ENCODE measurements around the gene ASPM.

The ASPM gene

GRCh38 chr1:197156692-197157091 lies 10.2 kb upstream of the ASPM start:
- no peak overlapping the region for H3K4me3 ChIP-seq (ENCODE audit: low read length)
- TF ChIP-seq CTCF (conservative IDR thresholded peaks at IDR 0.05; ENCODE audit: low read length), result no peak; the same call in 1 of the 2 replicates
- DNase-seq (ENCODE audit: low read depth), result no peak

- no peak for TF ChIP-seq CTCF (conservative IDR thresholded peaks at IDR 0.05; ENCODE audit: low read length)
- H3K4me3 ChIP-seq (ENCODE audit: low read length), result no peak overlapping the region
- DNase-seq (ENCODE audit: low read depth), result no peak
These were observed 6.2 kb upstream of the ASPM start for GRCh38 chr1:197152662-197153061.

GRCh38 chr1:197151185-197151584 lies 4.7 kb upstream of the ASPM start:
- no peak overlapping the region for H3K4me3 ChIP-seq (ENCODE audit: low read length)
- DNase-seq (ENCODE audit: low read depth), result no peak
- TF ChIP-seq CTCF (conservative IDR thresholded peaks at IDR 0.05; ENCODE audit: low read length), result no peak

- no peak overlapping the region for H3K4me3 ChIP-seq (ENCODE audit: low read length)
- no peak for TF ChIP-seq CTCF (conservative IDR thresholded peaks at IDR 0.05; ENCODE audit: low read length)
- peak; percentile 75 for DNase-seq (ENCODE audit: low read depth)
These were observed 4.0 kb upstream of the ASPM start for GRCh38 chr1:197150336-197151005.

- no peak for TF ChIP-seq CTCF (conservative IDR thresholded peaks at IDR 0.05; ENCODE audit: low read length)
- DNase-seq (ENCODE audit: low read depth), result no peak
- H3K4me3 ChIP-seq (ENCODE audit: low read length), result no peak overlapping the region
These were observed 2.9 kb upstream of the ASPM start for GRCh38 chr1:197149340-197149739.

GRCh38 chr1:197145446-197146024 lies 934 bp downstream of the ASPM start:
- peak overlapping the region; percentile 87 for H3K4me3 ChIP-seq (ENCODE audit: low read length)
- TF ChIP-seq CTCF (conservative IDR thresholded peaks at IDR 0.05; ENCODE audit: low read length), result no peak
- DNase-seq (ENCODE audit: low read depth), result no peak
